GM18861 (cell line): Measurements from ENCODE around the gene MOV10L1.
"Not testable (repeated sequence)": the region's sequence is repeated elsewhere in the genome, so short reads cannot be mapped to it uniquely, and the experiment has no call there.

Experiments used
- ATAC-seq: cut with Tn5 transposase; IDR thresholded peaks from one replicate; pipeline ENCODE4 v1.9.1; 2021; ENCODE audit not compliant: unreplicated experiment

MOV10L1 gene

GRCh38 chr22:50151571-50152537, 62.0 kb downstream of the MOV10L1 start:
- ATAC-seq = no peak

- ATAC-seq = no peak
These were observed 63.4 kb downstream of the MOV10L1 start for GRCh38 chr22:50153056-50153755.

DNA sequence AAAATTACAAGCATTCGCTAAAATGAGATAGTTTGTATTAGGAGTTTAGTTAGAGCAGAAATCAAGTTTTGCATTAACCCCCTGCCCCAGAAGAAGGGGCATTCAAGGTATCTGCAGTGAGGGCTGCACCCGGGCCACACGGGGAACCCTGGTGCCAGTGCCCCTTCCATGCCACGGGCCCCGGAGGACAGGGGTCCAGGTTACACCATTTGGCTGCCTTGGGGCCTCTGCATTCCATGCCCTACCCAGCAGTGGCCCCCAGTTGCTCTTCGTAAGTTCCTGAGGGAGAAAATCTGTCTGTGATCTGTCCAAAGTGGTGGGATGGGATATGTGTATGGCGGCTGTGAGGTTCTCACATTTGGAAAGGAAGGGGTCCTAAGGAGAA, 63.9 kb downstream of the MOV10L1 start:
- no peak for ATAC-seq

- ATAC-seq = no peak
These were observed 68.0 kb downstream of the MOV10L1 start for GRCh38 chr22:50157709-50158375.

- ATAC-seq = no peak
These were observed 71.1 kb downstream of the MOV10L1 start for GRCh38 chr22:50160947-50161346.

DNA sequence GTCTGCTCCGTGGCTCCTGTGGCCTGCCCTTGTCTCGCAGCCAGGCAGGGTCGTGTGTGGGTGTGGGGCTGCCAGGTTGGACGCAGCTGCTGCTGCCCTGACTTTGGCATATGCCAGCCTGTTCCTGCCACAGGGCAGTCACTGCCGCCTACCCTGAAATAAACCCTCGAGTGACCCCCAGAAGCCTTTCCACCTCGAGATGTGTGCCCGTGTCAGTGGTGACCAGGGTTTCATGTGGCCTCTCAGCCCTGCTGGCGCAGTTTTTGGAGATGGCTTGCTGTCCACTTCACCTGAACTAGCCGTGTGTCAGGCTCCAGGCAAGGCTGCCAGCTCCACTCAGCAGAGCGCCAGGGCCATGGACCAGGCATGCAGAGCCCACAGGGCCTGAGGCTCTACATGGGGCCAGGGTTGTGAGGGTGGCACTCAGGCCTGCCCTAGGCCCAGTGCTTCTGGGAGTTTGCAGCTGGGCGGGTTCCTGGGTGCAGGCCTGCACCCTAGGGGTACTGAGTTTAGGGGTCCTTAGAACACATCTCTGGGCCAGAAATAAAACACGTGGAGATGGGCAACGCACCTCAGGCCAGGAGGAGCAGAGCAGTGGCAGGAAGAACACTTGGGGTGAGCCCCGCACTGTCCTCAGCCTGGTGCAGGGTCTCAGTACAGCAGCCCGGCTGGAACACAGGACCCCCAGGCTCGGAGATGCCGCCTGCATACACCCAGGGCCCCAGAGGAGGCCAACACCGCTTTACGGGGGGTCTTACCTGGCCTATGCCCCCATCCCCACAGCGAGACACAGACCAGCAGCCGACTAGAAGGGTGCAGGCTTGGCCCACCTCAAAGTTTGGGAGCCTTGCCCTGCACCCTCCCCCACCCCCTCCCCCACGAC, 71.9 kb downstream of the MOV10L1 start:
- no peak for ATAC-seq

- no peak for ATAC-seq
These were observed 72.7 kb downstream of the MOV10L1 start for GRCh38 chr22:50162391-50162956.

DNA sequence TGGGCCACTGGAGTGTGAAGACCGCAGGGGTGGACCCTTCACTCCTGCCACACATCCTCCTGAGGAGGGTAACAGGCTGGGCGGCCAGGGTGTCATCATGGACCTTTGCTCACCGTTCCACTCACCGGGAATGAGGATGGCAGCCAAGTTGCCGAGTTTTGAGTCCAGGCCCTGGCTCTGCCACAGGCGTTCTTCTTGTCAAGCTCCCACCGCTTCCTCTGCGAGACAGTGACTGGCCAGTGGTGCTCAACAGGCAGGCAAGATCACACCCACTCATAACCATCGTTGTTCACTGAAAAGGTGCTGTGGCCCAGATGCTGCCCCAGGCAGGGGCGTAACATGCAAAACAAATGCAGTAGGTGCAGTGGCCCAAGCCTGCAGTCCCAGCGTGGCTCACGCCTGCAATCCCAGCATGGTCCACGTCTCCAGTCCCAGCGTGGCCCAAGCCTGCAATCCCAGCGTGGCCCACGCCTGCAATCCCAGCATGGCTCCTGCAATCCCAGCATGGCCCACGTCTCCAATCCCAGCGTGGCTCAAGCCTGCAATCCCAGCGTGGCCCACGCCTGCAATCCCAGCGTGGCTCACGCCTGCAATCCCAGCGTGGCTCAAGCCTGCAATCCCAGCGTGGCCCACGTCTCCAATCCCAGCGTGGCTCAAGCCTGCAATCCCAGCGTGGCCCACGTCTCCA, 75.8 kb downstream of the MOV10L1 start:
- ATAC-seq = no peak

DNA sequence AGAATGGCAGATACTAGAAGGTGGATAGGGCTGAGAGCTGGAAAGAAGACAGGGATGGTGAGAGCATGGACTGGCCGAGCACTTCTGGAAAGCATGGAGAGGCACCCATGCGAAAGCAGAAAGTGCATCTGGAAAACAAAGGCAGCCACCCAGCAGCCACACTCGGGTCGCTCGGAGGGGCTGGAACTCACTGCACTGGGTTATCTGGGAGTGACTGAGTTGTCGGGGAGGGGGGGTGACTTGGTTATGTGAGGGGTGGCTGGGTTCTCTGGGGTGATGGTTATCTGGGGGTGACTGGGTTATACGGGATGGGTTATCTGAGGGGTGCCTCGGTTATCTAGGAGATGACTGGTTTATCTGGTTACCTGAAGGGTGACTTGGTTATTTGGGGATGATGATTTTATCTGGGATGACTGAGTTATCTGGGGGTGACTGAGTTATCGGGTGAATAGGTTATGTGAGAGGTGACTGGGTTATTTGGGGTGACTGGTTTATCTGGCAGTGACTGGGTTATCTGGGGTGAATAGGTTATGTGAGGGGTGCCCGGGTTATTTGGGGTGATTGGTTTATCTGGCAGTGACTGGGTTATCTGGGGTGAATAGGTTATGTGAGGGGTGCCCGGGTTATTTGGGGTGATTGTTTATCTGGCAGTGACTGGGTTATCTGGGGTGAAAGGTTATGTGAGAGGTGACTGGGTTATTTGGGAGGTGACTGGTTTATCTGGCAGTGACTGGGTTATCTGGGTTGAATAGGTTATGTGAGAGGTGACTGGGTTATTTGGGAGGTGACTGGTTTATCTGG, 78.1 kb downstream of the MOV10L1 start:
- no peak for ATAC-seq

DNA sequence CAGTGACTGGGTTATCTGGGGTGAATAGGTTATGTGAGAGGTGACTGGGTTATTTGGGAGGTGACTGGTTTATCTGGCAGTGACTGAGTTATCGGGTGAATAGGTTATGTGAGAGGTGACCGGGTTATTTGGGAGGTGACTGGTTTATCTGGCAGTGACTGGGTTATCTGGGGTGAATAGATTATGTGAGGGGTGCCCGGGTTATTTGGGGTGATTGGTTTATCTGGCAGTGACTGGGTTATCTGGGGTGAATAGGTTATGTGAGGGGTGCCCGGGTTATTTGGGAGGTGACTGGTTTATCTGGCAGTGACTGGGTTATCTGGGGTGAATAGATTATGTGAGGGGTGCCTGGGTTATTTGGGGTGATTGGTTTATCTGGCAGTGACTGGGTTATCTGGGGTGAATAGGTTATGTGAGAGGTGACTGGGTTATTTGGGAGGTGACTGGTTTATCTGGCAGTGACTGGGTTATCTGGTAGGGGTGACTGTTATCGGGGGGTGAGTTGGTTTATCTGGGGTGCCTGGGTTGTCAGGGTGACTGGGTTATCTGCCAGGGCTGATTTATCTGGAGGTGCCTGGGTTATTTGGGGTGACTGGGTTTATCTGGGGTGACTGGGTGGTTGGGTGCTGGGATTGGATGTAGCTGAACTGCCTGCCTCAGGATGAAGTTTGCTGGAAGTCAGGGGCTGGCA, 78.8 kb downstream of the MOV10L1 start:
- not testable (repeated sequence) for ATAC-seq

DNA sequence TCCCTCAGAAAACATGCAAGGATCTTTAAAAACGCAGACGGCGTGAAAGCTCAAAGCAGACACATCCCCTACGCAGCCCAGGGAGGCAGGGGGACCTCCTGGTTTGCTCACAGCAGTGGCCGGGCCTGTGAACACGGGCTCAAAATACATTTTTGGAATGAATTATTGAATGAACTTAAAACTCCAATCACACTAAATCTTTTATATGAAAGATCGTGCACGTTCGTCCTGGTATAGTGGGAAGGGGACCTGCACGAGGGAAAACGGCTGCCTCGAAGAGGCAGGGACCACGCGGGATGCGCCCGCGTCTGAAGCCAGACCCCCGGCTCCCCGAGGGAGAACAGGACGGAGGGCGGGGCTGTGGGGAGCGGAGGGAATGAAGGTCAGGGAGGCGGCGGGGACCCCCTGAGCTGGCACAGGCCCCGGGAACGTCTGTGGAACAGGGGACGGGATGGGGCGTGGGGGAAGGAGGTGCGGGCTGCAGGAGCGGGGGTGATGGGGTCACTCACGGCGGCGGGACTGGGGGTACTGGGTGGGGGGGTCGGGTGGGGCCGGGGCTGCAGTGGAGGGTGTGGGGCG, 79.5 kb downstream of the MOV10L1 start:
- no peak for ATAC-seq

- ATAC-seq = no peak
These were observed 80.1 kb downstream of the MOV10L1 start for GRCh38 chr22:50169774-50170341.

GRCh38 chr22:50170453-50171318, 80.9 kb downstream of the MOV10L1 start, which contains the start of gene PANX2:
Gene PANX2 (plus strand): TSS chr22:50170731. CDS start chr22:50170731, 0 bp downstream.
- no peak for ATAC-seq

DNA sequence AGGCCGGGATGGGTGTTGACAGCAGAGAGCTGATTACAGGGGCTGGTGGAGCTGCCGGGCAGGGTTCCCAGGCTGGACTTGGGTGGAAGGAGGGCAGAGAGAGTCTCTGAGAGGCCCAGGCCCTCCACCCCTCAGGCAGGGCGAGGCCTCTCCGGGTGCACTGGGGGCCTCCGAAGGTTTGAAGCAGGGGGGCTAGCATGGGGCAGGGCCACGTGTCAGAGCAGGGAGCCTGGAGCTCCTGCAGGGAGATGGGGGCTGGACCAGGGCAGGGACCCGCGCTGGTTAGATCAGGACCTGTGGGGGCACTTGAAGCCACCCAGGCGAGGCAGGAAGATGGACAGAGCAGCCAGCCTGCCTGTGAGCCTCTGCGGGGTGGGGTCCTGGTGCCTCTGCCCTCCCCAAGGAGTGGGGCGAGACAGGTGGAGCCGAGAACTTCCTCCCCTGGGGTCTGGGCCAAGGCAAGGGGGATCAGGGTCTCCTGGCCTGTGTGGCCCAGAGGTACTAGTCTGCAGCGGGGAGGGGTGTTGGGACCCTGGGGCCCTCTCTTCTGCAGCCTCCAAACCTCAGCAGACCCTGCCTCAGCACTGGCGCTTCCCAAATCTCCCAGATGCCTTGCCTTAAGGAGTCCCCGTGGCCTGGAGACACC, 81.6 kb downstream of the MOV10L1 start:
- no peak for ATAC-seq

DNA sequence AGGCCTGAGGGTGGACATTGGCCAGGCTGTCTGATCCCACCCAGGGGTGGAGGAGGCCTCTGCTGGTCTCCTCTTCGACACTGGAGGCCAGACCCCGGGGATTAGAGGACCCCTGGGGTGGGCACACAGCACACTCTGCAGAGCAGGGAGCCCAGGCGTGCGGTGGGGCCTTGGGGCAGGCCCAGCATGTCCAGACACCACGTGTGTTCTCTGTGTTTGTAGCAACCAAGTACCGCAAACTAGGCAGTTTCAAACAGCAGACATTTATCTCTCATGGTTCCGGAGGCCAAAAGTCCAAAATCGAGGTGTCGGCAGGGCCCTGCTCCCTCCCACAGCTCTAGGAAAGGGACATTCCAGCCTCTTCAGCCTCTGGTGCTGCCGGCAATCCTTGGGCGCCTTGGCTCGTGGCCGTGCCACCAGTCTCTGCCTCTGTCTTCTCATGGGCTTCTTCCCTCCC, 82.2 kb downstream of the MOV10L1 start:
- no peak for ATAC-seq
